ENCODE data around the gene SMIM41. TPM values are rescaled to one million over a fixed set of nuclear protein-coding genes. Genes with fewer than 3 reads are reported as not detected.

SMIM41 gene
- total RNA-seq, 4 donors from 2014 or later = 2.1 to 26.6 (median 5.6) TPM

GRCh38 chr12:52080403-52081251, 1.1 kb downstream of the SMIM41 start:
- no peak for TF ChIP-seq POLR2AphosphoS5 (IDR thresholded peaks at IDR 0.05)
- TF ChIP-seq CTCF (IDR thresholded peaks at IDR 0.05) = no peak
- TF ChIP-seq EP300 (IDR thresholded peaks at IDR 0.05) = no peak
- TF ChIP-seq POLR2A (IDR thresholded peaks at IDR 0.05; ENCODE audit: low read depth) = no peak
- H3K27ac ChIP-seq (replicated peaks in 1 of 4) = peak overlapping the region; percentile 68 to 79 (median 74)
- no peak for DNase-seq (ENCODE audit: extremely low spot score)
- peak overlapping the region in 3 of 4 donors; percentile 35 to 52 (median 38) for H3K4me3 ChIP-seq
- intact Hi-C loops (cut with DNase I) = no loop called here
- H3K4me1 ChIP-seq = peaks cover 30 to 51% (median 44%) of the 10 kb centered on the region in 4 donors
- 71% methylated on average over 9 of the region's 10 CpGs for WGBS
- no peaks in the 10 kb centered on the region for H3K27me3 ChIP-seq
- H3K9me3 ChIP-seq = no peaks in the 10 kb centered on the region
- H3K36me3 ChIP-seq = peaks cover 19 to 44% (median 34%) of the 10 kb centered on the region in 4 donors

GRCh38 chr12:52081263-52081733, 1.8 kb downstream of the SMIM41 start:
- peak overlapping the region in 3 of 4 donors; percentile 22 to 52 (median 38) for H3K4me3 ChIP-seq
- no peak for DNase-seq (ENCODE audit: extremely low spot score)
- peak overlapping the region; percentile 68 to 79 (median 74) for H3K27ac ChIP-seq (replicated peaks in 1 of 4)
- no peaks in the 10 kb centered on the region for H3K27me3 ChIP-seq
- TF ChIP-seq CTCF (IDR thresholded peaks at IDR 0.05) (no peak), POLR2A (IDR thresholded peaks at IDR 0.05; ENCODE audit: low read depth) (no peak), EP300 (IDR thresholded peaks at IDR 0.05) (no peak), POLR2AphosphoS5 (IDR thresholded peaks at IDR 0.05) (no peak)
- 45% methylated on average over 7 of the region's 9 CpGs for WGBS
- peaks cover 17 to 37% (median 28%) of the 10 kb centered on the region in 4 donors for H3K36me3 ChIP-seq
- intact Hi-C loops (cut with DNase I) = no loop called here
- H3K4me1 ChIP-seq = peaks cover 30 to 46% (median 43%) of the 10 kb centered on the region in 4 donors
- H3K9me3 ChIP-seq = no peaks in the 10 kb centered on the region

- DNase-seq (ENCODE audit: extremely low spot score) = no peak
- WGBS = 51% methylated on average over 10 of the region's 13 CpGs
- intact Hi-C loops (cut with DNase I) = no loop called here
Measured at GRCh38 chr12:52082026-52082668, 2.6 kb downstream of the SMIM41 start.

GRCh38 chr12:52082669-52082987, 3.1 kb downstream of the SMIM41 start:
- peaks cover 30 to 46% (median 43%) of the 10 kb centered on the region in 4 donors for H3K4me1 ChIP-seq
- no peaks in the 10 kb centered on the region for H3K9me3 ChIP-seq
- WGBS = 34% methylated on average over 4 of the region's 4 CpGs
- TF ChIP-seq CTCF (IDR thresholded peaks at IDR 0.05) (no peak), EP300 (IDR thresholded peaks at IDR 0.05) (no peak), POLR2AphosphoS5 (IDR thresholded peaks at IDR 0.05) (no peak), POLR2A (IDR thresholded peaks at IDR 0.05; ENCODE audit: low read depth) (no peak)
- H3K36me3 ChIP-seq = peaks cover 4 to 24% (median 15%) of the 10 kb centered on the region in 4 donors
- intact Hi-C loops (cut with DNase I) = no loop called here
- no peak for DNase-seq (ENCODE audit: extremely low spot score)
- peaks cover 0 to 13% (median 0%) of the 10 kb centered on the region in 4 donors for H3K27me3 ChIP-seq
- peak overlapping the region; percentile 68 to 79 (median 74) for H3K27ac ChIP-seq (replicated peaks in 1 of 4)
- no peak overlapping the region for H3K4me3 ChIP-seq

More at GRCh38 chr12:52082026-52082668, 2.6 kb downstream of the SMIM41 start:
- Histone ChIP-seq H3K4me1 (peaks cover 30 to 46% (median 43%) of the 10 kb centered on the region in 4 donors), H3K9me3 (no peaks in the 10 kb centered on the region), H3K36me3 (peaks cover 8 to 29% (median 20%) of the 10 kb centered on the region in 4 donors), H3K27me3 (peaks cover 0 to 8% (median 0%) of the 10 kb centered on the region in 4 donors), H3K27ac (replicated peaks in 1 of 4) (peak overlapping the region; percentile 68 to 79 (median 74)), H3K4me3 (peak overlapping the region in 3 of 4 donors; percentile 22 to 52 (median 38))
- peak; percentile 47 to 56 for TF ChIP-seq POLR2AphosphoS5 (IDR thresholded peaks at IDR 0.05)
- TF ChIP-seq CTCF (IDR thresholded peaks at IDR 0.05) = no peak
- no peak for TF ChIP-seq POLR2A (IDR thresholded peaks at IDR 0.05; ENCODE audit: low read depth)
- no peak for TF ChIP-seq EP300 (IDR thresholded peaks at IDR 0.05)
